SU-DHL-6 (cell line): ENCODE results near the gene CHRNA7.

Experiments
- EZH2phosphoT487 ChIP-seq: fragments of 200-600 bp; sonication (generic), shearing (Covaris generic); conservative IDR thresholded peaks from 2 replicates; pipeline ENCODE4 v1.6.1; 2018; ENCODE audit warnings: mild to moderate bottlenecking, antibody characterized with exemption, low read length, moderate library complexity, mixed read lengths
- TF ChIP-seq, protein P1 (sequence below): fragments of 200-600 bp; sonication (generic); IDR thresholded peaks from one replicate; pipeline ENCODE4 v1.5.1; 2017; ENCODE audit warnings: antibody characterized with exemption, mild to moderate bottlenecking, low read length, moderate library complexity; ENCODE audit not compliant: insufficient read depth, poor library complexity, severe bottlenecking

DNA sequence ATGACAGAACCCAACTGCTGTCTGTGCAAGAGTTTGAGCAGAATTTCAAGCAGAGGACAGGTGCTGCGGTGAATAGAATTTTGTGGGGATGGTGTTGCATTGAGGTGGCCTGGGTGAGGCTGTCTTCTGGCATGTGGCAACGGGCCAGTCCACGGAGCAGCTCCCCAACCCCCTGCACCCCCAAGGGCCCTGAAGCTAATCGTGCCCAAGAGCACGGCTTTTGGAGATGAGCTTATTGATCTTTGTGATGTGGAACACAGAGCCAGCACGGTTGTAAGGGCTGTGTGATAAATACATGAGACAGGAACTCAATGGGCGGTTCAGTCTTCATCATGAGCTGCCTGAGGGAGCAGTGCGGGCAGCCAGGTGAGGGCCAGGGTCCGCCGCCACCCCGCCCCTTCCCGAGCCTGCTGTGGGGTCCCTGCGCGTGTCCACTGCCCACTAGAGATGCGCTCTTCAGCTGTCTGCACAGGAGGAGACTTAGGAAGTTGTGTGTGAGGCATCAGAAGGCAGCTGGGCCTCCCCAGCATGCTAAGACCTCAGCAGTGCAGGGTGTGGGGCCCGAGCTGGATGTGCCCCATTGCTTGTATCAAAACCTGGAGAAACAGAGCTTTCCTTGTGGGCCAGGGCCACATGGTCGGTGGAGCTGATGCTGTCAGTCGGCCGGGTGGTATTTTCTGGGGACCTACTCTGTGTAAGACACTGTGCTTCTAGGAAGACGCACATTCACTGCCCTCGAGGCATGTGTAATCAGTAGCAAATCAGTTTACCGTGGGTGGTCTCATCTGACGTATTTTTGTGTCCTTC, 90.5 kb downstream of the CHRNA7 start:
- TF ChIP-seq, protein P1, sequence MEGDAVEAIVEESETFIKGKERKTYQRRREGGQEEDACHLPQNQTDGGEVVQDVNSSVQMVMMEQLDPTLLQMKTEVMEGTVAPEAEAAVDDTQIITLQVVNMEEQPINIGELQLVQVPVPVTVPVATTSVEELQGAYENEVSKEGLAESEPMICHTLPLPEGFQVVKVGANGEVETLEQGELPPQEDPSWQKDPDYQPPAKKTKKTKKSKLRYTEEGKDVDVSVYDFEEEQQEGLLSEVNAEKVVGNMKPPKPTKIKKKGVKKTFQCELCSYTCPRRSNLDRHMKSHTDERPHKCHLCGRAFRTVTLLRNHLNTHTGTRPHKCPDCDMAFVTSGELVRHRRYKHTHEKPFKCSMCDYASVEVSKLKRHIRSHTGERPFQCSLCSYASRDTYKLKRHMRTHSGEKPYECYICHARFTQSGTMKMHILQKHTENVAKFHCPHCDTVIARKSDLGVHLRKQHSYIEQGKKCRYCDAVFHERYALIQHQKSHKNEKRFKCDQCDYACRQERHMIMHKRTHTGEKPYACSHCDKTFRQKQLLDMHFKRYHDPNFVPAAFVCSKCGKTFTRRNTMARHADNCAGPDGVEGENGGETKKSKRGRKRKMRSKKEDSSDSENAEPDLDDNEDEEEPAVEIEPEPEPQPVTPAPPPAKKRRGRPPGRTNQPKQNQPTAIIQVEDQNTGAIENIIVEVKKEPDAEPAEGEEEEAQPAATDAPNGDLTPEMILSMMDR: no peak
- TF ChIP-seq EZH2phosphoT487: no peak
